Measurements from ENCODE around the gene NUP210.

NUP210 gene

GRCh38 chr3:13280122-13280790 is 139.9 kb downstream of the NUP210 start:
- no peak for DNase-seq (ENCODE audit: insufficient read length)
- TF ChIP-seq TAF1 (IDR thresholded peaks at IDR 0.05; ENCODE audit: borderline replicate concordance, low read depth, low read length) (no peak), POLR2A (IDR thresholded peaks at IDR 0.05; ENCODE audit: low read depth, low read length) (no peak), POLR2AphosphoS5 (IDR thresholded peaks at IDR 0.05; ENCODE audit: low read depth, low read length) (no peak)
- FAIRE-seq: no peak

- FAIRE-seq (no peak), DNase-seq (ENCODE audit: insufficient read length) (no peak)
- TF ChIP-seq POLR2A (IDR thresholded peaks at IDR 0.05; ENCODE audit: low read depth, low read length): no peak
- TF ChIP-seq TAF1 (IDR thresholded peaks at IDR 0.05; ENCODE audit: borderline replicate concordance, low read depth, low read length): no peak
- no peak for TF ChIP-seq POLR2AphosphoS5 (IDR thresholded peaks at IDR 0.05; ENCODE audit: low read depth, low read length)
Observed at GRCh38 chr3:13279532-13279910, 140.6 kb downstream of the NUP210 start.

GRCh38 chr3:13278783-13279531 is 141.2 kb downstream of the NUP210 start:
- TF ChIP-seq POLR2A (IDR thresholded peaks at IDR 0.05; ENCODE audit: low read depth, low read length): no peak
- TF ChIP-seq TAF1 (IDR thresholded peaks at IDR 0.05; ENCODE audit: borderline replicate concordance, low read depth, low read length): no peak
- no peak for TF ChIP-seq POLR2AphosphoS5 (IDR thresholded peaks at IDR 0.05; ENCODE audit: low read depth, low read length)
- FAIRE-seq: no peak
- no peak for DNase-seq (ENCODE audit: insufficient read length)

GRCh38 chr3:13277860-13278531 is 142.1 kb downstream of the NUP210 start:
- FAIRE-seq: no peak
- DNase-seq (ENCODE audit: insufficient read length): no peak
- no peak for TF ChIP-seq POLR2AphosphoS5 (IDR thresholded peaks at IDR 0.05; ENCODE audit: low read depth, low read length)
- TF ChIP-seq POLR2A (IDR thresholded peaks at IDR 0.05; ENCODE audit: low read depth, low read length): no peak
- TF ChIP-seq TAF1 (IDR thresholded peaks at IDR 0.05; ENCODE audit: borderline replicate concordance, low read depth, low read length): no peak

- TF ChIP-seq POLR2AphosphoS5 (IDR thresholded peaks at IDR 0.05; ENCODE audit: low read depth, low read length) (no peak), TAF1 (IDR thresholded peaks at IDR 0.05; ENCODE audit: borderline replicate concordance, low read depth, low read length) (no peak), POLR2A (IDR thresholded peaks at IDR 0.05; ENCODE audit: low read depth, low read length) (no peak)
- FAIRE-seq (no peak), DNase-seq (ENCODE audit: insufficient read length) (no peak)
Observed at GRCh38 chr3:13277196-13277813, 142.8 kb downstream of the NUP210 start.

- no peak for TF ChIP-seq POLR2AphosphoS5 (IDR thresholded peaks at IDR 0.05; ENCODE audit: low read depth, low read length)
- no peak for TF ChIP-seq POLR2A (IDR thresholded peaks at IDR 0.05; ENCODE audit: low read depth, low read length)
- no peak for TF ChIP-seq TAF1 (IDR thresholded peaks at IDR 0.05; ENCODE audit: borderline replicate concordance, low read depth, low read length)
- DNase-seq (ENCODE audit: insufficient read length) (no peak), FAIRE-seq (no peak)
Observed at GRCh38 chr3:13276438-13277195, 143.5 kb downstream of the NUP210 start.

- no peak for TF ChIP-seq POLR2AphosphoS5 (IDR thresholded peaks at IDR 0.05; ENCODE audit: low read depth, low read length)
- no peak for TF ChIP-seq TAF1 (IDR thresholded peaks at IDR 0.05; ENCODE audit: borderline replicate concordance, low read depth, low read length)
- no peak for TF ChIP-seq POLR2A (IDR thresholded peaks at IDR 0.05; ENCODE audit: low read depth, low read length)
- no peak for DNase-seq (ENCODE audit: insufficient read length)
- no peak for FAIRE-seq
Observed at GRCh38 chr3:13275376-13276005, 144.6 kb downstream of the NUP210 start.

GRCh38 chr3:13274551-13275332 is 145.4 kb downstream of the NUP210 start:
- FAIRE-seq: no peak
- no peak for TF ChIP-seq POLR2AphosphoS5 (IDR thresholded peaks at IDR 0.05; ENCODE audit: low read depth, low read length)
- no peak for TF ChIP-seq TAF1 (IDR thresholded peaks at IDR 0.05; ENCODE audit: borderline replicate concordance, low read depth, low read length)
- no peak for TF ChIP-seq POLR2A (IDR thresholded peaks at IDR 0.05; ENCODE audit: low read depth, low read length)
- no peak for DNase-seq (ENCODE audit: insufficient read length)

GRCh38 chr3:13274125-13274524 is 146.0 kb downstream of the NUP210 start:
- DNase-seq (ENCODE audit: insufficient read length) (no peak), FAIRE-seq (no peak)
- TF ChIP-seq POLR2AphosphoS5 (IDR thresholded peaks at IDR 0.05; ENCODE audit: low read depth, low read length) (no peak), TAF1 (IDR thresholded peaks at IDR 0.05; ENCODE audit: borderline replicate concordance, low read depth, low read length) (no peak), POLR2A (IDR thresholded peaks at IDR 0.05; ENCODE audit: low read depth, low read length) (no peak)

Data from GM12892 (cell line).